K562 treated with DMSO at 1 percent for 4 hours (cell line): ENCODE measurements around the gene TRIAP1. TPM values are rescaled to one million over a fixed set of nuclear protein-coding genes. Genes with fewer than 3 reads are reported as not detected.

Experiments used
- total RNA-seq: library from RNA; unstranded; fragments of 300-600 nt; gene quantifications from 2 replicates; pipeline ENCODE4 v1.2.3, GENCODE V29; 2022; ENCODE audit not compliant: insufficient read depth

The TRIAP1 gene
- 23.7 and 34.9 TPM in 2 replicates for total RNA-seq

DNA sequence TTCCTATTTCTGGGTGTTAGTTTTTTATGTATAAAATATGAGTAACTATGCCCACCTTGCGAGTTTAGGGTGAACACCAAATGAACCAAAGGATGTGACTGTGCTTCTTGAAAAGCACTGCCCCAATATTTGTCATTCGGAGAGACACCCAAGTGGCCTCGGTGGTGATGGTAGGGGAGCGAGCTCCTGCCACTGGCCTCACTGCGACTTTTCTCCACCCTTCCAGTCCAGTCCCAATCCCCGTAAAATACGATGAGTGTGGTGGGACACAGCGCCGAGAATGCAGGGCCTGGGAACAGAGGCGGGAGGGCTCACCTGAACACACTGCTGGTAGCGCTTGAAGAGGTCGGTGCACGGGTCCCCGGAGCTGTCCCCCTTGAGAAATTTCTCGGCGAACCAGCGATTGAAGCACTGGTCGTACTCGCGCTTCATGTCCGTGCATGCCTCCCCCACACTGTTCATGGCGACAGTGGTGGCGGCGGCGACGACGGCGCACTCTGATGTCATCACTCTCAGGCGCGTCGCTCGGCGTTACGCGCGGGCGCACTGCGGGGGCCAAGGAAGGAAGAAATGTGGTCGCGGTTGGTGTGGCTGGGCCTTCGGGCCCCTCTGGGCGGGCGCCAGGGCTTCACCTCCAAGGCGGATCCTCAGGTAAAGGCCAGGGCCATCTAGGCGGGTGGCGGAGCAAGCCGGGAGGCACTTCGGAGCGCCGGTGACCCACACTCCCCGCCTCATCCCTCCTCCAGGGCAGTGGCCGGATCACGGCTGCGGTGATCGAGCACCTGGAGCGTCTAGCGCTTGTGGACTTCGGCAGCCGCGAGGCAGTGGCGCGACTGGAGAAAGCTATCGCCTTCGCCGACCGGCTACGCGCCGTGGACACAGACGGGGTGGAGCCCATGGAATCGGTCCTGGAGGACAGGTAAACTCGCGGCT lies at the start of gene TRIAP1, which contains the start of gene GATC:
TSS of gene TRIAP1 (minus strand) at position 474 of the 933 bp plus-strand sequence. CDS start at position 462, 12 bp downstream.
TSS of gene GATC (plus strand) at position 534 of the 933 bp plus-strand sequence. CDS start at position 571, 37 bp downstream.

GRCh38 chr12:120469450-120470149 lies 23.4 kb upstream of the TRIAP1 start, which contains the start of gene SRSF9:
Gene SRSF9, minus strand, starts transcription at chr12:120469748. Its CDS starts 139 bp downstream, at chr12:120469609.

DNA sequence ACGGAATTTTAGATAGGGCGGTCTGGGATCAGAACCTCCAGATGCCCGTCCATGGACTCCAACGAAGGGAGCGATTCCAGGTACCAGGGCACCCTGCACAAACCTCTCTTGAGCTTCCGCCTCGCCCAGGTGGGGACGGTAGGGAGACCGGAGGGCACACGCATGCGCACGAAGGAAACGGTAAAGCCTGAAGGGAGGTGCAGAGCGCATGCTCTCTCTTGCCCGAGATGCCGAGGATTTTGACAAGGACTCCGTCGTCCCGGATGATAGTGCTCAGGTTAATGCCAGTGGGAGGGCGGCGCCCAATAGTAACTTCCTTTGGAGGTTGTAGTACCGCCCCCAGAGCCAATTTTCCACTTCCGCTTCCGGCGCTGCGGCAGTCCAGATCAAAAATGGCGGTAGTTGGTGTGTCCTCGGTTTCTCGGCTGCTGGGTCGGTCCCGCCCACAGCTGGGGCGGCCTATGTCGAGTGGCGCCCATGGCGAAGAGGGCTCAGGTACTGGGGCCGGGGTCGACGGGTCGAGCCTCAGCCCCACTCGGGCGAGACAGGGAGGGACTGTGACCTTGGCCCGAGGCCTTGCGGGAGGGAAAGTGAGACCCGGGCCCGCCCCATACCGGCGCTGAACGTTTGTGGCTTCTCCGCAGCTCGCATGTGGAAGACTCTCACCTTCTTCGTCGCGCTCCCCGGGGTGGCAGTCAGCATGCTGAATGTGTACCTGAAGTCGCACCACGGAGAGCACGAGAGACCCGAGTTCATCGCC lies 8.3 kb downstream of the TRIAP1 start, which contains the start of gene COX6A1:
TSS of gene COX6A1 (plus strand) at position 379 of the 760 bp plus-strand sequence. CDS start at position 393, 14 bp downstream.

Other genes with a start within 250 kb of the TRIAP1 start
- gene RPLP0, start 245.3 kb downstream of the TRIAP1 start, total RNA-seq = 8,456 and 8,934 TPM in 2 replicates
- 72.4 and 72.8 TPM in 2 replicates for gene PXN, start 180.7 kb downstream of the TRIAP1 start, total RNA-seq
- gene RNU4-2, start 154.5 kb downstream of the TRIAP1 start, total RNA-seq = not detected in 2 replicates
- gene RNU4-1, start 153.1 kb downstream of the TRIAP1 start, total RNA-seq = not detected in 2 replicates
- gene SIRT4, start 144.1 kb downstream of the TRIAP1 start, total RNA-seq = 3.1 and 5.5 TPM in 2 replicates
- not detected in 2 replicates for gene PLA2G1B, start 118.6 kb downstream of the TRIAP1 start, total RNA-seq
- gene MSI1, start 77.2 kb downstream of the TRIAP1 start, total RNA-seq = not detected in 2 replicates
- 699 and 785 TPM in 2 replicates for gene COX6A1, start 8.3 kb downstream of the TRIAP1 start, total RNA-seq
- 12.4 and 16.6 TPM in 2 replicates for gene GATC, start 60 bp upstream of the TRIAP1 start, total RNA-seq
- 196 and 208 TPM in 2 replicates for gene SRSF9, start 23.4 kb upstream of the TRIAP1 start, total RNA-seq
- gene DYNLL1, start 49.7 kb upstream of the TRIAP1 start, total RNA-seq = 470 and 487 TPM in 2 replicates
- 23.3 and 30.5 TPM in 2 replicates for gene COQ5, start 82.8 kb upstream of the TRIAP1 start, total RNA-seq
- gene RNF10, start 88.0 kb upstream of the TRIAP1 start, total RNA-seq = 108 and 132 TPM in 2 replicates
- 55.5 and 61.5 TPM in 2 replicates for gene POP5, start 135.0 kb upstream of the TRIAP1 start, total RNA-seq
- not detected in 2 replicates for gene CABP1, start 194.2 kb upstream of the TRIAP1 start, total RNA-seq
- 47.7 and 57.0 TPM in 2 replicates for gene MLEC, start 240.8 kb upstream of the TRIAP1 start, total RNA-seq